GM12891 (cell line): ENCODE measurements around the gene CCM2.
A peak's percentile ranks its signal among the peaks of the same experiment; 100 is the strongest.

Source experiments
- PAX5 ChIP-seq: IDR thresholded peaks from 2 replicates; pipeline ENCODE4 v1.6.1; 2011; ENCODE audit warnings: low read length, moderate library complexity, mild to moderate bottlenecking; ENCODE audit not compliant: insufficient read depth, severe bottlenecking
- POLR2A ChIP-seq: IDR thresholded peaks from 2 replicates; pipeline ENCODE4 v1.6.1; 2011; ENCODE audit warnings: low read depth, low read length, control low read depth
- POLR2AphosphoS5 ChIP-seq: IDR thresholded peaks from 2 replicates; pipeline ENCODE4 v1.6.1; 2011; ENCODE audit warnings: low read depth, low read length, control low read depth
- TAF1 ChIP-seq: IDR thresholded peaks from 2 replicates; pipeline ENCODE4 v1.6.1; 2011; ENCODE audit warnings: low read depth, low read length, control low read depth

- TF ChIP-seq POLR2AphosphoS5 (peak; percentile 43; the same call in 1 of the 2 replicates), POLR2A (peak; percentile 58), TAF1 (no peak), PAX5 (no peak)
Observed at GRCh38 chr7:45078125-45078681, 78.2 kb downstream of the CCM2 start.
